Activated naive CD4-positive, alpha-beta T cell treated with anti-CD3 and anti-CD28 coated beads, Interleukin-2, amount 50 U/mL, for 16 hours (primary cell): ENCODE data around the gene GASK1A.

Experiments
- DNase-seq: peaks from one replicate; pipeline ENCODE4 v3.0.0-alpha.2; 2020

Gene GASK1A

DNA sequence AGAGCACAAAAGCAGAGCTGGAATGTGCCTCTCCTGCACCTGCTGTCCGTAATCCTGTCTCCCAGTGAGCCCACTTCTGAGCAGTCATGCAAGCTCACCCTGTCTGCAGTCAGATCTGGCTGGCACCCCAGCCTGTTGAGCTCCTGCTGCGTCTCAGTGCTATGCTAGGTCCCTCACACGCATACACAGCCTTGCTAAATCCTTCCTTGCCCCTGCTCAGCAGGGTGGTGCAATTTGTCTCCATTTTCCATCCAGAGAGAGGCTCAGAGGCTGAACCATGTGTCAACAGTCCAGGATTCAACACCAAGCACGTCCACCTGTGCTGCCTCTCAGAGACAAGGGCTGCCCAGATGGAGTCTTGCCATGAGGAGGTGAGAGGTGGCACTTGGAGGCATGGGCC, 115.7 kb downstream of the GASK1A start:
- DNase-seq: no peak

- DNase-seq: no peak
These were observed 116.3 kb downstream of the GASK1A start for GRCh38 chr3:43095370-43095769.

DNA sequence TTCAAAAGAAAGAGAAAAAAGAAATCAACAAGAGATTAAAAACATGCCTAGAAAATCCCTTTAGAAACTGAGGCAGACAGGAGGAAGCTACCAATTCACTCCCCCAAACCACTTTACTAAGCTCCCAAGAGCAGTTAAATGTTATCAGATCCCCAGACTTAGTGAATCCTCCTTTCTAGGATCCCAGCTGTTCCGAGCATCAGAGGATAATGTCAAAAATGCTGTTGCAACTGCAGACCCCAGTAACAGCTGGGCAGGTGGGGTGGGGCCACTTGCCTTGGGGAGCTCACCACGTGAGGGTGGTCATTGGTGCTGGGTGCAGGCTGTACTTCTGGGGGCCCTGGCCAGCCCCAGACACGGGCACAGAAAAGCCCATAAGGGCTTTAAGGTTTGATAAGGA, 117.7 kb downstream of the GASK1A start:
- no peak for DNase-seq

- no peak for DNase-seq
These were observed 118.4 kb downstream of the GASK1A start for GRCh38 chr3:43097400-43098080.

DNA sequence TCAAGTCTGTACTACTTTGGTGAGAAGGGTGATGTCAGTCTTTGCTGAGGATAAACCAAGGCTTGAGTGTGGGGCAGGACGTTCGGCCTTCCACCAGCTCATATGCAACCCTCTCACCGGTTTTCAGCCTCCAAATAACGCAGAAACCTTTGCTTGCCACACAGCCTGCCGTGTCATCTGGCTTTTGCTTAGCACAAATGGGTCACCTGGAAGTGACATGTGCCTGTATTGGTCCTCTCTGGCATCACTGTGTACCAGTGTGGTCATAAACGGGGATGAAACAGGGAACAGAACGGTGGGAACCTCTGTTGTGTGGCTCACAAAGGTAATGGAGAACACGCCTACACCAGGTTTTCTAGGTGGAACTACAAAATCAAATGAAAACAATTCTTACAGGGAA, 119.7 kb downstream of the GASK1A start:
- no peak for DNase-seq

- DNase-seq: no peak
These were observed 123.8 kb downstream of the GASK1A start for GRCh38 chr3:43102773-43103480.

DNA sequence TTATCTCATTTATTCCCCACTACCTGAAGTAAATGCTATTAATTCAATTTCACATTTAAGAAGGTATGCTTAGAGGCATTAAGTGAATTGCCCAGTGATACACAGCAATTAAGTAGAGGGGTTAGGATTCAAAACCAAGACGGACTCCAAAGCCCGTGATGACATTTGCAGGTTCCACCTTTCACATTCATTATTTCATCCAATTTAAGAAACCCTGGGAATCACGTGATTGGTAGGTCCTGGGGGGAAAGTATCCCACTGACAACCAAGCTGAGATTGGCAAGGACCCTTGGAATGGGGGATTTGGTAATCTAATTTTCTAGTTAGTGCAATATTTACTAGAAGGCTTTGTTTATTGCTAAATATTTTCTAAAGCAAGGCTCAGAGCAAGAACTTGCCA, 124.9 kb downstream of the GASK1A start:
- DNase-seq: no peak

- DNase-seq: peak; percentile 41
These were observed 125.8 kb downstream of the GASK1A start for GRCh38 chr3:43104660-43105595.

DNA sequence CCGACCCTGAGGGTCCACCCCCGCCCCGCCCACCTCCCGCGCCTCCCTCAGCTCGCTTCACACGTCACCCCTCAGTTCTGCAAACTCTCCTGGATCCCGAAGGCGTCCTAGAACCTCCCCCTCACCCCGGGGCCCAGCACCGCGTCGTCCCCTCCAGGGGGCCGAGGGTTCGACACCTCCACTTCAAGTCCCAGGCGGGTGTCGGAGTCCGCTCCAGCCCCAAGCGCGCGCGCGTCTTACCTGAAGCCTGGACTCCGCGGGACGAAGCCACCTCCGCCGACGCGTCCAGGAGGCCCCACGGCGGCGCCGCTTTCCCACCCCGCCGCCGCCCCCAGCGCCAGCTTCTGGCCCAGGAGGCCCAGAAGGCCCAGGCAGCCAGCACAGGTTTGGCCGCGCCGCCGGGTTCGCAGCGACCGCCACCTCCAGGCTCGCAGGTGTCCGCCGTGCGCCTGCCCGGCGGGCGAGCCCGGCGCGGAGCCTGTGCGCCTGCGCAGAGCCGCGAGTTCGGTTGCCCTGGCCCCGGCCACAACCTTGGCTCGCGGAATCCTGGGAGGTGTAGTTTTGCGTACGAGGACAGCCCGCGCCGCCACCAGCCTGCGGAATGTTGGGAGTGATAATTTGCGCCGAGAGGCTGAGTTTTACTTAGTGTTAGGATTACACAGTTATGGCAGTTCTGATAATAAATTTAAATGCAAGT, 126.6 kb downstream of the GASK1A start, which contains the start of gene POMGNT2:
TSS of gene POMGNT2 (minus strand) at position 484 of the 697 bp plus-strand sequence. CDS start 24,648 bp downstream, outside the sequence.
- DNase-seq: peak; percentile 90

GRCh38 chr3:43106293-43106628, 127.2 kb downstream of the GASK1A start:
- no peak for DNase-seq
